Pons (tissue), 1 donor: Measurements from ENCODE around the gene FBXO38.

Source experiments
- DNase-seq: peaks from one replicate; pipeline ENCODE4 v3.0.0-alpha.2; 2016; ENCODE audit warnings: low spot score

Gene FBXO38

DNA sequence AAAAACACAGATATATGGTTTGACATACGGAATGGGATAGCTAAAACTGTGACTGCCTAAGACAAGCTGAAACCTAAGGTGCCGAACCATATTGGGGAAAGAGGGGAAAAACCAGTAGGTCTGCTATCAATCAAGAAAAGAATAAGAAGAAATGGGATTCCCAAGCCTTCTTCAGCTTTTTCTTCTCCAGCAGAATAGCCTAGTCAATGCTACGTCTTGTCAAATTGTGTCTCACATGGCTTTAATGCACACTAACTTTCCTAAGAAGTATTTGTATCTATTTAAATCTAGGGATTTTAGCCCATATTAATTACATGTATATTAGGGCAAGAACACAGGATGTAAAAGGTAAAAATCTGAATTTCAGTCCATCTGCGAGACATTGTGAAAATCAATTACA is 797 bp upstream of the FBXO38 start:
- DNase-seq, result peak; percentile 45

DNA sequence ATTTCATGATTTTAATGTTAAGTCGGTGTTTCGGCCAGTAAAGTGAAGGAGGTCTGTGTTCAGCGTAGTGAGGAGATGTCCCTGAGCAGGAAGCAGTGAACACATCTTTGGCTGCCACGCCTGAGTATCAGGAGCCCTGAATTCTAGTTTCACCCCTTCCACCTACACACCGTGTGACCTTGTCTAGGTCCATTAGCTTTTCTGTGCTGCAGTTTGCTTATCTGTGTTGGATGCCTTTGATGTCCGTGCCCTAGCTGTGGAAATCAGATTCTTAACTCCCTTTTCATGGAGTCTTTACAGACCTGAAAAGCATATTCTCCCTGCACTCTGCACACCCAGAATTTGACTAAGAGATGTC is 601 bp downstream of the FBXO38 start:
- DNase-seq, result peak; percentile 11

DNA sequence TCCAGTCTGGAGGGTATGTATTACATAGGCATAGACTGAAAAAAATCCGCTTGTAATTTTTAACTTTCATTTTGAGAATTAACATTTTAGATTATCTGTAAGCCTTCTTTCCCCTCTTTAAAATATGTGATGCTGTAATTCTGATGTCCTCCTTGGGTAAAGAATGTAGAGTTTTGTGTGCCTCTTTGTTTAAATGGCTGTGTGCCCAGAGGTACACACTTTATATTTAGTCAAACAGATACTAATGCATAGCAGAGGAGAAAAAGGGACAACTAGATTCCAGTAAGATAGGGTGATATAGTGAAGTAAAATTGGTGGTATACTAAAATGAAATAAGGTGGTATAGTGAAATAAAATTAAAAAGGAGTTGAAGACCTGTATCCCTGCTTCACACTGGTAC is 1.3 kb downstream of the FBXO38 start:
- DNase-seq, result no peak

DNA sequence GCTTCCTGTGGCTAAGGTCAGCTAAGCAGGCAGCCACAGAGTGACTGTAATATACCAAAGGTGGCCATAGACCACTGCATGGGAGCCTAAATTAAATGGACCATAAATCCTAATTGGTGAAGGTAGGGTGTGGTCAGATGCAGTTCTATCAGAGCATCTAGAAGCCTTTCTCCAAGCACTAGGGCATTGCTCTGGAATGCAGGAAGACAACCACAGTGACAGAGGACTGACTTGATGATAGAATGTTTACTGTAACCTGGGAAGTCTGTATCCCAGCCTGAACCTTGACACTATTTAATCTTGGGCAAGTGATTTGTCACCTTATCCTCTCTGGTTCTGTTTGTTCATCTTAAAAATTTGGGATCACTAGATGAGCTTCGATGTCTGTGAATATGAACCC is 2.3 kb downstream of the FBXO38 start:
- DNase-seq, result no peak

DNA sequence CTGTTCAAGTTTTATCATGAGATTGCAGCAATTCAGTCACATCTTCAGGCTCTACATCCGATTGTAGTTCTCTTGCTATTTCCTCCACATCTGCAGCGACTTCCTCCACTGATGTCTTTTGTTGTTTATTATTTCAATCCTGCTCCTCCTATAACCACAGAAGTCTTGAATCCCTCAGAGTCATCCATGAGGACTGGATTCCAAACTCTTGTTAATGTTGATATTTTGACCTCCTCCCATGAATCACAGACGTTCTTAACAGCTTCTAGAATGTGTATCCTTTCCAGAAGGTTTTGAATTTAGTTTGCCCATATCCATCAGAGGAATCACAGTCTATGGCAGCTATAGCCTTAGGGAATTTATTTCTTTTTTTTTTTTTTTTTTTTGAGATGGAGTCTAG is 3.6 kb downstream of the FBXO38 start:
- no peak for DNase-seq

DNA sequence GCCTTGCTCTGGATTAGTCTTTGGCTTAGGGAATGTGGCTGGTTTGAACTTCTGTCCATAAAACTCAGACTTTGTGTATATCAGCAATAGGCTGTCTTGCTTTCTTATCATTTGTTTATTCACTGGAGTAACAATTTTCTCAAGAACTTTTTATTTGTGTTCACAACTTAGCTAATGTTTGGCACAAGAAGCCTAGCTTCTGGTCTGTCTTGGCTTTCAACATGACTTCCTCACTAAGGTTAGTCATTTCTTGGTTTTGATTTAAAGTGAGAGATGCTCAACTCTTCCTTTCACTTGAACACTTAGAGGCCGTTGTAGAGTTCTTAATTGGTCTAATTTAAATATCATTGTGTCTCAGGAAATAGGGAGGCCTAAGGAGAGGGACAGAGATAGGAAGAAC is 4.9 kb downstream of the FBXO38 start:
- DNase-seq, result no peak

DNA sequence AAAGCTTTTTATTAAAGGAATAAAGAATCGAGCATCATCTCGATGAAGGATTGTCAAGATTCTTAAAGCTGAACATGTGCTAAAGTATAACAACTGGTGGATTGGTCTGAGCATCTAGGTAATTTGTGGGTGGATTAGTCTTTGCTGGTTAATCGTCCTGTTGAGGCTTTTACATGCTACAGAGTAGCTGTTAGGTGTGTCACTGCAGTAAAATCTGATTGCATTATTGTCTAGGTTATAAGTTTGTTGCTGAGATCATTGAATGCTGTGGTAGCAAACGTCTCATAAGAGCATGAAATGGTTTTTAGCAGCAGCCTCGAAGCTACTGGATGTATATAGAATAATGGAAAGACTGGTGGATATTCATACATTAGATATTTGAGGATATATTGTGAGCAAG is 7.2 kb downstream of the FBXO38 start:
- DNase-seq, result no peak

DNA sequence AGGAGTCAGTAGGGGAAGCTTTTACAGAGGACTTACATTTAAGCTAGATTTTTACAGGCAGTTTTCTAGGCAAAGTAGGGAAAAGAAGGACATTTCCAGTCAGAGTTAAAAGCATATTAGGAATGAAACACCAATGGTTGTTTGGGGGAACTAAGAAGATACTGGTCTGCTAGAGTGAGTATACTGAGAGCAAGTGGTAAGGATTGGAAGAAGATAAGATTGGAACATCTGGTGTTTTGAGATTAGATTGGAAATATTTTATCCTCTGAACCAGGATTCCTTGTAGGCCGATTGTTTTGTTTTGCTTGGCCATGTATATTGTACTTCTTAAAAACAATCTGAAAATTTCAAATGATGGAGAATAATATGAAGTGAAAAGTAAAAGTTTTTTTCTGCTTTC is 7.7 kb downstream of the FBXO38 start:
- DNase-seq, result no peak

DNA sequence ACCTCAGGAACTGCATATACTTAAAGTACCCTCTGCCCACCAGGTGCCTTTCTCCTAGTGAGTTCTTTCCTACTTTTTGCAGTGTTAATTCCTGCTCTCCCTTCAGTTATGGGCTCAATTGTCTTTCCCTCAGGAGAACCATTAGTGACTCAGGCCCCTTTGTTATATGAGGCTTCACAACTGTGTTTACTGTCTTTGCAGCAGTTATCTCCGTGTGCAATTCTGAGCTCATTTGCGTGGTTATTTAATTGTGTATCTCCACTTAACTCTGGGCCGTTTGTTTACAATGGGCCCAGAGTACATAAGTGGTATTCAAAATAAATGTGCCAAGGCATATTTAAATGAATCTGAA is 9.6 kb downstream of the FBXO38 start:
- DNase-seq, result no peak

DNA sequence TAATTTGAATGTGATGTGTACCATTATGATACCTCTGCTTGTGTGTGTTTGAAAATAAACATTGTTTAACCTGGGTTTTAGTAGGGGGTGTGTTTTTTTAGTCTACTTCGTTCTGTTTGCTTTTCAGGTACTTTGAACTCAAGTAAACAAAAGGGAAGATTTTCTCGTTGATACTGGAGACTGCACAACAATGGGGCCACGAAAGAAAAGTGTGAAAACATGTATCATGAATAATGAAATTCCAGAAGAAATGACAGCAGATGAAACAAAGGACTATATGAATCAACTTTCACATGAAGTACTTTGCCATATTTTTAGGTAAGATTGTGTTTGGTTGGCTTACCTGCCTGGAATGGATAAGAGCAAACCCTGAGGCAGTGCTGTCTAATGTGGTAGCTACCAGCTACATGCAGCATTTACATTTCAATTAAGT is 10.8 kb downstream of the FBXO38 start:
- no peak for DNase-seq

DNA sequence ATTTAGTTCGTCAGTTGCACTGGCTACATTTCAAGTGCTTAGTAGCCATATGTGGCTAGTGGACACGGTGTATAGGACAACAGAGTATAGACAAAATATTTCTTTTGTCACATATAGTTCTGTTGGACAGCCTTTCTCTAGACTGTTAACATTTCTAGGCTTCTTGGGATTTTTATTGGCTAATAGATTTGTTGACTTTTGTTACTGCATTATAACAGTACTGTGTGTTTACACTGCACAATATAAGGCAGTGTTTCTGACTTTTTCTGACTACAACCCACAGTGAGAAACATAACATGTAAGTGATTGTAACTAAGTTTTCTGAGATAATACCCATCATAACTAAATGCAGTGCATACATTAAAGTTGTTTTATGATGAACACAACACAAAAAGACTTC is 11.3 kb downstream of the FBXO38 start:
- DNase-seq, result no peak

DNA sequence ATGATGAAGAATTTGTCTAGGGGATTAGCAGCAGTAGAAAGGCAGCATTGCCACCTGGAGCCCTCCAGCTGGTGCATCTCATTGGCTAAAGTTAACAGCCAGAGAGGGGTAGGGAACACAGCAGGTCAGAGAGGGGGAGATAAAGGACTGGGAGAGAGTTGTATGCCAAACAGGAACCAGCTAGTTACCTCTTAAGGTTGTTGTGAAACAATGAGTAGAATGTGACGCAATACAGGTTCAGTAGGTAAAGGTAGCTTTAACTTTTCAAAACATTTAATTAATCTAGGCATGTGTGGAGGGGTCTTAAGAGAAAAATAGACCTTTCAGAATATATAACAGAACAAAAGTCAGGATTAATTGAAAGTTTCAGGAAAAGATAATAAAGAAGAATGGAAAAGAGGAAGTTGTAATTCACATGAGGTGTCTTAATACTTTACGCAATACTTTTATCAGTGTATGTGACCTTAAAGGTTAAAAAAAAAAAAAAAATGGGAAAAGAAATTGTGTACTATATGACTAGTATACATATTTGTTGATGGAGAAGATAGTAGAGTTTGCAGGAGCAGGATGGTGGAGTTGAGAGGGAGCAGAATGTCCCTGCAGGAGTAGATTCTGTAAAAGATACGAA is 14.3 kb downstream of the FBXO38 start:
- DNase-seq, result no peak

DNA sequence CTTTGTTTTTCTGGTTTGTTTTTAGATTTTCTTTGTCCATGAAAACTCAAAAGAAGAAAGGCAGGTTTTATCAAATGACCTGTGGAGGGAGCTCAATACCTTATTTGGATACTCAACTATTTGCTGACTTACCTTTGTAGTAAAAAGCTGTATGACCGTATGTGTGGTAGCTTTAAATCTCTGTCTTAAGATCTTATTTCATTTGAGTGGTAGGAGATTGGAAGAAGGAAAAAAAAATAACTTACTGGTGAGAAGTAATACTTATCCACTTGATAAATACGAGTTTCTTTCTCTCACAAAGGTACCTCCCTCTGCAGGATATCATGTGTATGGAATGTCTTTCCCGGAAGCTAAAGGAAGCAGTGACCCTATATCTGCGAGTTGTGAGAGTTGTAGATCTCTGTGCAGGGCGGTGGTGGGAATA is 15.0 kb downstream of the FBXO38 start:
- no peak for DNase-seq

DNA sequence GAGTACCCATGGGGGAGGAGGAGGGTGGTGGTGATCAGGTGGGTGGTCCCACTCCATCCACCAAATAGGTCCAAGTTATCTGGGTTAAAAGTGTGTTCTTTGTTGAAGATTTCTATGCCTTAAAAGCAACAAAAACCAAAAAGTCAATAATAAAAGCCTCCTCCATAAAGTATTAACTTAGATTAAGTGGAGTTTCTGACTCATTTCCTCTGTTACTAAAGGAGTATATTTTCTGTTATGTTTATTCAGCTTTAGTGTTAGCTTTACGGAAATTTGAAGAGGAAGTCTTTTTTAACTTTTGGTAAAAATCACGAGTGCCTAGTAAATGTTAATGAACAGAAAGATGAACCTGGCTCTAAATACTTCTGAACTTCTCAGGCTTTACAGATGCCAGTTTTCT is 17.8 kb downstream of the FBXO38 start:
- peak; percentile 10 for DNase-seq

DNA sequence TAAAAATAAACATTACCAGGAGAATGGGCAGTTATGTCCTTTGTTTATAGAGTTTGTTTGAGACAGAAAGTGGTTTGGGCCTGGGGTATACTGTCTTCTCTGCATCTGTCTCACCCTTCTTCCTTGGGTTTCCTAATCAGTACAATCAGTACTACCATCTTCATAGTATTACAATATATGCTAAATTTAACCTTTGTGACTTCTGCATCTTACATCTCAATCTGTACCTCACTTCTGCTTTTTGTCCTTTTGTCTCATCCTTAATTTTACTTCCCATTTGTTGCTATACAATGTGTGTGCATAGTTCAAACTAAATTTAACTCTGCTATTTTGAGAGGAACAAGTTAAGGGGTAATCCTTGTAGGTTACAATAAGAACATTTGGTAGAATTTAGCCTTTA is 19.6 kb downstream of the FBXO38 start:
- peak; percentile 39 for DNase-seq

DNA sequence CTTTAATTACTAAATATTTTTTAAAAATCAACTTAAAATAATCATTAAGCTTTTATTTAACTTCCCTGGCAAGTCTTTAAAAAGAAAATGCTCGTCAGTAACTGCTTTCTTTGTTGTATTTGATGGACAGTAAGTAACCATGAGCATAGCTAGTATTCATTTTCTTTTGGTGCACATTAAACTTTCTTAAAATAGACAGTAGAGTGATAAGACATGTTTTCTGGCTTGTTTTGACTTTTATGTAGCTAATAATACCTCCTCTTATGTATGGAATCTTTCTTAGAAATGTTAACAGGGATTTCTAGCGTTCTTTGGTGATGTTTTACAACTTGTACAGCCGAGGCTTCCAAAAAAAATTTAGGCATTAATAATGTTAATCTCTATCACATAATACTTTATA is 22.6 kb downstream of the FBXO38 start:
- no peak for DNase-seq

DNA sequence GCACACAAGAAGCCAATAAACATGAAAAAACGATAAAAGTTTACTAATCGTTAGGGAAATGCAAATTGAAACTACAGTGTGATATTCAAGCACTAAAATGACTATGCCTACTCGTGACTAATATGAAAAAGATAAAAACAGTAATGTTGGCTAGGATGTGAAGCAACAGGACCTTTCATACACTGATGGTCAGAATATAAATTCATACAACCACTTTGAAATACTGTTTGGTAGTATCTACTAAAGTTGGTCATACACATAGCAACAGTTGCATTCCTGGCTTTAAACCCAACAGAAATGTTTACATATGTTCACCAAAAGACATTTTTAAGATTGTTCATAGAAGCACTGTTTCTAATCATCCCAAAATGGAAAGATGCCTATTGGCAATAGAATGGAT is 24.3 kb downstream of the FBXO38 start:
- no peak for DNase-seq

DNA sequence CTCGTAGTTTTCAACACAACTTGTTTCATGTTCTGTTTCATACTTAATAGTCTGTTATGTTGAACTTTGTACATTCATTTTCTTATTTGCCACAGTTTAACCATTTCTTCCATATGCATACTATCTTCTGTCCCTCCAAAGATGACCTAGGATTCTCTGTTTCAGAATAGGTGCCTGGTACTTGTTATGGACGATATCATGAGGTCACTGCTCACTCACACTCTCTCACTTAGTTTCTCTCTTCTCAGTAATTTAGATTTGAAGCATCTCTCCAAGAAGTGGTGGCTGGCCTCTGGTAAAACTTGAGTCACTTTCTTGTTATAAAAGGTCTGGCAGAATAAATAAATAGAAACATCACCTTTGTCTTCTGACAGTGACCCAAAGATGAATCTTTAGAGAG is 28.4 kb downstream of the FBXO38 start:
- no peak for DNase-seq

DNA sequence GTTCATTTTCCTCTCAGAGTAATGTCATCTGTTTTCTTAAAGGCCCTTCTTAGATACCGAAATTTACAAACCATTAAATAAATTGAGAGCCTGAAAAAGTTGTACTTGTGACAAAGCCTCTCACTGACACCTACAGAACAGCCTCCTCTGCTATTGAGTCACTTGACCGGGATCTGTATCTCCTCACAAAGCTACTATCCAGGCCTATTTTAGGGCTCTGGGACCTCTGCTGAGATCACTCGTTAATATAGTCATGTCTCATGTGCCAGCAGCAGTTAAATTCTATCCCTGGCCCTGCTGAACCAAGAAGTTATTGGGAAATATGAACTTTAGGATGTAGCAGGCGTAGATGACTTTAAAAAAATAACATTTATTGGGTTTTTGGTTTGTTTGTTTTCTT is 31.1 kb downstream of the FBXO38 start:
- DNase-seq, result no peak

DNA sequence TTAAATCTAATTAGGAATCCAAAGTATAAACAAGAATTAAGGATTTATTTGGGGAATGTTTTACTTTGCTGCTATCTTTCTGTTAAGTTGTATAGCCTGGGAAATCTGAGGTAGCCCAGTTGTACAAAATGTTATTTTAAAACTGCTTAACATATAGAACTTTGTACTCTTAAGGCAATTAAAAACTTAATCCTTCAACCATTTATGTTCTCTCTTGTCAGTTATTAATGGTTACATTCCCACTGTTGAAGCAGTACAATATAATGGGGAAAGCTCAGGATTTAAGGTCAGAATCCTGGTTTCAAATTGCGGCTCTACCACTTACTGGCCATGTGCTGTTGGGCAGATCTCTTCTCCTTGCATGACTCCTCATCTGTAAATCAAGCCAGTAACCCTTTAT is 32.7 kb downstream of the FBXO38 start:
- no peak for DNase-seq

DNA sequence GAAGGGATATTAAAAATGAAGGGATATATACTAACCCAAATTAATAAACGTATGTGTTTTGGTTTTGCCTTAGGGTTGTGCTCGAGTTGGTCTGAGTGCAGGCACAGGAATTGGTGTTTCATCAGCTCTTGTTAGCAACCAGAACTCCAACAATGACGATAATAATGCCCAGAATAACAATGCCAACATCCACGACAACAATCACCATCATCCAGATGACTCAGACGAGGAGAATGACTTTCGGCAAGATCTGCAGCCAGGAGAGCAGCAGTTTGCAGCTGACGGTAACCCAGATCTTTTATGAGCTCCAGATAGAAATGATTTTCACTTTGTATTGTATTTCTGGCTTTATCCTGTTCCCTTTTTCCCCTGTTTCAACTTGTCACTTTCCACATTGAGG is 33.2 kb downstream of the FBXO38 start:
- DNase-seq, result no peak

DNA sequence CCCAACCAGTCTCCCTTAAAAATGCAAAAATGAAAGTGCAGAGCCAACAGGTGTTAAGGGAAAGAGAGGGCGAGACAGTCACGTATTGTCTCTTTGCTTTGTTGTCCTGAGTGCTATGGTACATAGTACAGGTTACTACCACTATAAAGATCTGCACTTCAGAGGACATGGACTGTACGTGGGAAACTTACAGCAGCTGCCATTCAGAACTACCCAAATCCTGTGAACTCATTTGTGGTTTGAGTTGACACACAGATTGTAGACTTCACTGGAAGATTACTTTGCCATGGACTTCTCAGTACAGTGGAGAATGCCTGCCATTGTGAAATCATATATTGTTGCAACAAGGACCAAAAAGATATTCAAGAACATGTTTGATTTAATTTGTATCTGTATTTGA is 34.8 kb downstream of the FBXO38 start:
- no peak for DNase-seq

DNA sequence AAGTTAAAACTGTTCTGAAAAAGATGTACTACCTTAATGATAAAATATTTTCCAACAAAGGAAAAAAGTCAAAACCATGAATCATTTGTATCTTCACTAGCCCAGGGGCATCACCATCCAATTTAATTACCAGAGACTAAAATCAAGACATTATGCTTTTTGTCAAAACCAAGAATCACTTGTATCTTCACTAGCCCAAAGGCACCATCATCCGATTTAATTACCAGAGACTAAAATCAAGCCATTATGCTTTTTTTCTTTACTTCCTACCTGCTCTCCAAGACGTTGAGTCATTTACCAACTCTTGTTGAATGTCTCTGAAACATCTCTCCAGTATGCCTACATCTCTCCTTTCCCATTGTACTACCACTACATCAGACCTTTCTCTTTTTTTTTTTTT is 37.9 kb downstream of the FBXO38 start:
- no peak for DNase-seq

DNA sequence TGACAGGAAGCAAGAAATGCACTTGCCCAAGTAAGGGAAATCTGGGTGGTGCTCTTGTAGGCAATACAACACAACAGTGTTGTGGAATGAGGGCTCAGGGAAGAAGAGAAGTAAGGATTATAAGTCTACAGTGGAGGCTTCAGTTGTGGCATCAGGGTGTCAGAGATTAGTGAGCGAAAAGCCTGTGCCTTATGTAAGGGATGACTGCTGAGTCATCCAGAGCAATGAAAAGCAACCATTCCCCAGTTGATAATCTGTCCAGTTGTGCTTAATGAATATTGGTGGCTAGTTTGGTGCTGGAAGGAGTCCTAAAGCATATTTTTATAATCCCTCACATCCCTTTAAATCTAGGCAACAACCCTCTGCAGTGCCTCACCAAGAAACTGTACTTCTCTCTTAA is 42.0 kb downstream of the FBXO38 start:
- no peak for DNase-seq

DNA sequence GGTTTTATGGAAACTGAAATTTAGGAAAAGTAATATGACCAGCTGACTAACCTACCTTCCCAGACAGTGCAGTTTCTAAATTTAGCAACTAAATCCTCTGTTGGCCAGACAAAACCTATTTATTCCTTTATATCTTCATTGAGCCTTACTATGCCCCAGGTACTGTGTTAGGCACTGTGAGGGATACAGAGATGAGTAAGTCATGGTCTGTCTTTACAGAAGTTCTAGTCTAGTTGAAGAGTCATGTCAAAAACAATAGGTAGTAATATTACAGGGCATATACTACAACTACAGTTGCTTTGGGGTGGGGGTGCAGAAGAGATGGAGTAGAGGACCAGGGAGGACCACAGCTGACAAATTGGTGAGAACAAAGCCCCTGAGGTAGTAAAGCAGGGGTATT is 42.8 kb downstream of the FBXO38 start:
- DNase-seq, result no peak
